CD4-positive, alpha-beta T cell treated with Interleukin-21 for 1 hour (primary cell): ENCODE measurements around the gene PTGER4.

Source experiments
- DNase-seq: peaks from one replicate; pipeline ENCODE4 v3.0.0-alpha.2; 2020

Gene PTGER4

DNA sequence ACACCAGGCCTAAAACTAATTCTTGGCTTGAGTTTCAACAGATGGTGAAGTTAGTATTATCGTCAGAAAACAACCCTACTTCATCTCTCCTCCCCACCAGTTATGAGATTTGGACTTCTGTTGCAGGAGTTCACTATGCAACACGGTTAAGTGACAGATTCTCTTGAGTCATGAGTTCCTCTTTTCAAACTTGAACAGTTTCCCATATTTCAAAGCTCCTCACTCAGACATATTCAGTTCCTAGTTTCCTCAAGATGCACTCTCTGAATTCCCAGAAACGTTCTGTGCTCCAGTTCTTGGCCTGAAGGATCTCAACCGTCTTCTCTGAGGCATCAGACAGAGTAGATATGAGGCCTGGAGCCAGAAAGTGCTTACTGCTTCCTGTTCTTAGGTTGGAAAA, 7.3 kb upstream of the PTGER4 start:
- no peak for DNase-seq

DNA sequence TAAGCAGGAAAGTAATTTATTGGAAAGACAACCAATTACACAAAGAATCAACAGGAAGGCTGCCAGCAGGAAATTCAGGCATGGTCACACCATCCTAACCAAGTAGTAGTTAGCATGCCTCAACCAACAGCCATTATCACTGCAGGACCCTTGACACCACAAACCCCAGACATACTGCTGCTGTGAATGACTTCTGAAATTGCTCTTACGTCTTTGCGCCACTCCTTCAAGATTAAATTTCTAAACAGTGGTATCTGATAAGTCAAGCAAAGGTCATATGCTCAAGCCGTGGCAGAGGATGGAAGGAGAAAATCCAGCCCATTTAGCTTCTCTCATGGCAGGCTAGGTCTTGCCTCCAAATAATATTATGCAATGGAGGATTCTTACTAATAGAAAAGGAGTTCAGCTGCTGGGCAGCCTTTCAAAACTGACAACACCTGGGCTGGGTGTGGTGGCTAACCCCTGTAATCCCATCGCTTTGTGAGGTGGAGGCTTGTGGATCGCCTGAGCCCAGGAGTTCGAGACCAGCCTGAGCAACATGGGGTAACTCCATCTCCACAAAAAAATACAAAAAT, 5.0 kb upstream of the PTGER4 start:
- DNase-seq = no peak

DNA sequence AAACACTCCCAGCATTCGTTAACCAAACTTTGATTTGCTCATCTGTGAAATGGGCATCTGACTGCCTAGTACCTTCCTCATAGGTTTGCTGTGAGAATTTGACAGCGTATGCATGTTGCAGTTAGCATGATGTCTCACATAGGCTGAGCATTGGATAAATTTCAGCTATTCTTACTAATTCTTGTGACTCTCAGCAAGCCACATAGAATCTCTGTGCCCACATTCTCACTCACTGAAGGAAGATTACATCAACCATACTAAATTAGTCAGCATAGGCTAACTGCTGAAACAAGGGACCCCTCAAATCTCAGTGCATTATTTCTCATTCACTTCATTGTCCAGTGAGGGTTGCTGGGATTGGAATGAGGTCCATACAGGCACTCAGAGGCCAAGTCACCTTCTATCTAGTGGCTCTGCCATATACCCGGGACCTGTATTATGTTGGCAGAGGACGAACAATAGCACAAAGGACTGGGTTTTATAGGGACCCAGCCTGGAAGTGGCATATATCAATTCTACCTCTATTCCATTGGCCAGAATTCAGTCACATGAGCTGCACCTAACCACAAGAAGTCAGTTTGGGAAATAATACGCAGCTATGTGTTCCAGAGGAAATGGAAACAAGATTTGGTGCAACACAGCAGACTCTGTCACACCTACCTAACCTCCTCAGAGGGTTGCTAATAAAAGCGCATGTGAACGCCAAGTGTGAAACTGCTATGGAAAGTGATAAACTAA, 4.2 kb upstream of the PTGER4 start:
- DNase-seq = peak; percentile 67

DNA sequence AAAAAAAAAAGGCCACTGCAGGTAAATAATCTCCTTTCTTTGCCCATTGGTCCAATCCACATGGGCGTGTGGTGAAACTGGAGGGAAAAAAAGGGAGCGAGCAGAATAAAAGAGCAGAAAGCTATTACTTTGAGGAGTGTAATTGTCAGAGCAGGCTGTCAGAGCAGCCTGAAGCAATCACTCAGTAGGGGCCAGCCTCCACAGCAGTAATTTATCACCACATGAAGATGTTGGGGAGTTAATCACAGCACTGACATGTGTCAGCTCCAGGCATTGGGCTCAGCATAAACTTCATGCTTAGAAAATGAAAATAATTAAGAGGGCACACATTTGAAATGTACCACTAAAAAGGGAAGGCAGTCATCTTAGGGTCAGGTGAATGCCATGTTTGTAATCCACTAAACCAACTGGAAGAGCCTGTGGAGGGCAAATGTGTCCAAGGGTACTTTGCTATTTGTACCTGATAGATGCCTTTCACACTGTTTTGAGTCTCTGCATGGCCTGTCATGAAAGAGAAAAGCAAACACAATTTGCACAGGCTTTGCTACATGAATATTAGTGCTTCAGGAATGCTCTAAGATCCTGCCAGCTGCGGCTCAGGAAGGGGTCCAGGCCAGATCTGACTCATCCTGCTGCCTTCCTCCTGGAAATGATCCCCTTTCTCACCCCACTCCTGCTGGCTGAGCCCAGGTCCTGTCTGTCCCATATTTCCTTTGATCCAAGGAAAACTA, 2.9 kb upstream of the PTGER4 start:
- DNase-seq = no peak

DNA sequence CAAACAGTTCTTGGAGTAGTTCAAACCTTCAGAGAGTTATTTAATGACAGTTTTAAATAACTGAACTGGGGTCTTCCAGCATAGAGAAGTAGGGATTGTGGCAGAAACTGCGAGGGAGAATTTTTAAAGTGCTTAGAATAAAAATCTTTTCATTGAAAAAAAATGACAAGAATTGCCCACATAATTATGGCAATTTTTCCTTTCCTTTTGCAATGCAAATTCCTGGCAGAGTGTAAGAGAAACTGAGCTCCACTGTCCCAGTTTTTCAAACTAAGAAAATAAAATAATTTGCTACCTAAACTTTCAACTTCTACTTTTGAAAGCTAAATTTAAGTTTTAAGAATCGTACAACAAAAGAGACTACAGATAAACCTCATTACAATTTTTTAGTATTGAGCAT, 2.3 kb upstream of the PTGER4 start:
- DNase-seq = no peak

DNA sequence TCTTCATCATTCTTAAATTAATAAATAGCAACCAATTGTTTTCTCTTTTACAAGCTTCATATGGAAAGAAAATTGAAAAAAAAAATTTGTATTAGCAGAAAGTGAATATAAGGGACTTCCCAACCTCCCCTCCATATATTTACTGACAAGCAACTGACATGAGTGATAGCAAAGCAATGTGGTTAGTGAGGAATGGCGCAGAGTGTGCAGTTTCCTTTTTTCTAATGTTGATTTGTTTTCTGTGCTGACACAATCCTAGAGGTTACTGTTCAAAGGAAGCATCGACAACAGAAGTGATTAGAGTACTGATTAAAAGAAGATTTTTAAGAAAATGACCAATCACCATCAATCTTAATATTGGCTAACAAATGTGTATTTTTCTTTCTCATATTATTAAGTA, 1.7 kb upstream of the PTGER4 start:
- DNase-seq = peak; percentile 61

DNA sequence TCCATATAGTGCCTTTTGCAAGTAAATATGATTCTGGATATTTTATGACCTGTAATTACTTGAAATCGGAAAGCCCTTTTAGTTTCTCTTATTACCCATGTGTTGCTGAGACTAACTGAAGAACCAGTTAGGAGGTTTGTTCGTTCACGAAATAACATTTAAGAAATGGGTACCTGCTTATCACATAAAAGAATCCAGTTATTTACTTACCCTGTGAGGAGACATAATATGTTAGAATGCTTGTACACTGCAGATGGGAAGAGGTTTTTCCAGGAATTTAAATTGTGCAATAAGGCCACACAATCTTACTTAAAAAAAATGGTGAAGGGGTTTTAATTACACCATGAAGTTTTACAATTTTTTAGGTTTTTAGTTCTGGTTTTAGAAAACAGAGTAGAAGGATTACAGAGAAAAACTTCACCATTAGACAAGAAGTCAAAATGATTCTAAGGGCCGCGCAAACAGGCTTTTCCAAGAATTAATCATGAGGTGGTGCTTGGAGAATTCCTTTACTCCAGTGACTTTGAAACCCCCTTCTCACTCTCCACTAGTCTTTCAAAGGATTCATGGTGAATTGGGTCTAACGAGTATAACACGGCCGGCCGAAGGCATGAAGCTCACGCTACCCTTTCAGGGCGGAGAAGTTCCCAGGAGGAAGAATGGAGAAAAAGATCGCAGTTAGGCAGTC, 1.1 kb upstream of the PTGER4 start:
- DNase-seq = no peak

DNA sequence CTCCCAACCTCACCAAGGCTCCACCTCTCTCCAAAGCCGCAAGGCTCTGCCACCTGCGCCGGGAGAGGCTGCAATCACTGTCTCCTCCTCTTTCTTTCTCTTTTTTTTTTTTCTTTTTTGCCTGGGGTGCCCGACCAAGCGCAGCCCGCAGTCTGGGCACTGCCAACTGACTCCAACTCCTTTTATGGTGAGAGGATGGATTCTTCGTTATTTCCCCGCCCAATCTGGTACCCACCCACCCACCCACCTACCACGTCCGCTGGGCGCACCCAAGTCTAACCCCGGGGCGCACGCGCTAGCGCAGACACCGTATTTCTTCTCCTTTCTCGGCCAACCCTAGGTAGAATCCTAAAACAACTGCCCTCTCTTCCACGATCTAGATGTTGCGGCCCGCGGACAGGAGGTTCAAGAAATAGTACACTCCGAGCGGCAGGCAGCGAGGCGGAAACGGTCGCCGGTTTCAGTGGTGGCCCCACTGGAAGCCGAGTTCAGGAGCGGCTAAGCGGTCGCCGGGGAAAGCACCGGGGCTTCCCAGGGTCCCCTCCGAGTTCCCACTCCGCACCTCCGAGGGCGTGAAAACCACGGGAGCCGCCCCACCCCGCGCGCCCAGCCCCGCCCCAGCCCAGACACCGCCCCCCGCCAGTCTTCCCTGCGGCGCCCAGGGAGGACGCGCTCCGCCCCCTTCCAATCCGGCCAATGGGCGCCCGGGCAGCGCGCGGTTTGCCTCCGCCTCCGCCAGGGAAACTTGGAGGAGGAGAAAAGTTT, 385 bp upstream of the PTGER4 start:
- DNase-seq = peak; percentile 93

DNA sequence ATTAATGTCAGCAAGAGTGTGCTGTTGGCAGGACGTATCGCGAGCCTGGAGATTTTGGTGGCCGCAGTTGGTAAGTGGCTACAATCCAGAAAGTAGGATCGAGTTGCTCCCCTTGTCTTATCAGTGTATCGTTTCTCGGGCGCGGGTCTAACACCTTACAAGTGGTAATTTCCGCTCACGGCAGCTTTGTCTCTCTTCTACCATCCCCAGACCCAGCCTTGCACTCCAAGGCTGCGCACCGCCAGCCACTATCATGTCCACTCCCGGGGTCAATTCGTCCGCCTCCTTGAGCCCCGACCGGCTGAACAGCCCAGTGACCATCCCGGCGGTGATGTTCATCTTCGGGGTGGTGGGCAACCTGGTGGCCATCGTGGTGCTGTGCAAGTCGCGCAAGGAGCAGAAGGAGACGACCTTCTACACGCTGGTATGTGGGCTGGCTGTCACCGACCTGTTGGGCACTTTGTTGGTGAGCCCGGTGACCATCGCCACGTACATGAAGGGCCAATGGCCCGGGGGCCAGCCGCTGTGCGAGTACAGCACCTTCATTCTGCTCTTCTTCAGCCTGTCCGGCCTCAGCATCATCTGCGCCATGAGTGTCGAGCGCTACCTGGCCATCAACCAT, 1.1 kb downstream of the PTGER4 start:
- peak; percentile 58 for DNase-seq

DNA sequence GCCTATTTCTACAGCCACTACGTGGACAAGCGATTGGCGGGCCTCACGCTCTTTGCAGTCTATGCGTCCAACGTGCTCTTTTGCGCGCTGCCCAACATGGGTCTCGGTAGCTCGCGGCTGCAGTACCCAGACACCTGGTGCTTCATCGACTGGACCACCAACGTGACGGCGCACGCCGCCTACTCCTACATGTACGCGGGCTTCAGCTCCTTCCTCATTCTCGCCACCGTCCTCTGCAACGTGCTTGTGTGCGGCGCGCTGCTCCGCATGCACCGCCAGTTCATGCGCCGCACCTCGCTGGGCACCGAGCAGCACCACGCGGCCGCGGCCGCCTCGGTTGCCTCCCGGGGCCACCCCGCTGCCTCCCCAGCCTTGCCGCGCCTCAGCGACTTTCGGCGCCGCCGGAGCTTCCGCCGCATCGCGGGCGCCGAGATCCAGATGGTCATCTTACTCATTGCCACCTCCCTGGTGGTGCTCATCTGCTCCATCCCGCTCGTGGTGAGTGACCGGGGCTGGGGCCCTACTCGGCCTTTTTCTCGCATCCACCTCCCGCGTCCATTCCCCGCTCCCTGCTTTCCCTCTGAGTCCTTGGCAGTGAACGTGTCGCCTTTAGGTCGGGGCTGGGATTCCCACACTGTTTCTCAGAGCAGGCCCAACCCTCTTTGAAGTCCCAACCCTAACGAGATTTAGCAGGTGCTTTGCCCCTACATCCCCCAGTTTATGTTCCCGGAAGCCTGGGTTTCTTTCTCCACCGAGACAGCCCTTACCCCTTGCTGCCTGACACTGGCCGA, 1.8 kb downstream of the PTGER4 start:
- peak; percentile 53 for DNase-seq

DNA sequence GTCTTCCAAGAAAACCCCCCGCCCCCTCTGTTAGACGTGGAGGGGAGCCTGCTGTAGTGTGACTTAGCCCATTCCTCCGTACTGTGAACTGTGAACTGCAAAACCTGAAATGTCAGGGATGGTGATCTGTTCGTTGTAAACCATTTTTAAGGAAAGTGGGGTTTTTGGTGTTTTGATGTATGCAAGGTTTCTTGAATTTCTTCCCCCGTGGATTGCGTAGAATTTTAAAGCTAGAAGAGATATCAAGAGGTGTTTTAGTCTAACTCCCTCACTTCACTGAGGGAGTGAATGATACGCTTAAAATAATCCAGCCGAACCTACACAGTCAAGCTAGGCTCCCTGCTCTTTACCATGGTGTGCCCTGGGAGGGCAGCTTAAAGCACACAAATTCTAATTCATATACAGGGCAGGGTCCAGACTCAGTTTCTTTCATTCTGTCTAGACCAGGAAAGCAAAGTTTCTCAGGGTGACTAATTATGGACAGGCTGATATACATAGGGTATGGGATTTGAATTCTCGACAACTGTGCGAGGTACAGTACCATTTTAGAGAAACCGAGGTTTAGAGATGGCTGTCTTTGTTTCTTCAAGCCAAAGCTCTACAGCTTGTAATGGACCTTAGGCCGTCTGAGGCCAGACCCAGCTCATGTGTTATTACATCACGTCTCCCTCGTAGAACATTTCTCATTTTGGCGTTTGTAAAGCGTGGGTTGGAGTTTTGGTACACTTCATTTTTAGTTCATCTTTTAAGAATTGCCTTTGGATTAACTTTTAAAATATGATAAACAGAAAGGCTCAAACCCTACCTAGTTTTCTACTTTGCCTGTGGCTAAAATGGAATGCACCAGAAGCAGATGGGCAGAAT, 2.7 kb downstream of the PTGER4 start:
- DNase-seq = no peak

DNA sequence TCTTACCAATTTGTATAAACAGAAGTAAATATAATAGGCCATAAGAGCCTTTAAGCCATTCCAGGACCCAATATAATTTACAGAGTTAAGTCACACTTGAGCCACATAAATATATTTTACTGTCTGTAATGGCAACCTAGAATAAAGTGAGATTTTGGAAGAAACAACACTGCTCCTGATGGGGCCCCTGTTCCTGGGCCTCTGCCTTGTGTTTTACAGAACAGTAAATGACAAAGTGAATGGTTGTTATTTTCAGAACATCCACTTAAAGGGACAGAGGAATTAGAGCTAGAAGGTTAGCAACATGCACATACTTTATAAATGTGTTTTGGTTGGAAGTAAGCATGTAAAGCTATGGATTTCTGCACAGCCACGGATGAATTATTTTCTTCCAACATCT, 3.6 kb downstream of the PTGER4 start:
- DNase-seq = no peak

DNA sequence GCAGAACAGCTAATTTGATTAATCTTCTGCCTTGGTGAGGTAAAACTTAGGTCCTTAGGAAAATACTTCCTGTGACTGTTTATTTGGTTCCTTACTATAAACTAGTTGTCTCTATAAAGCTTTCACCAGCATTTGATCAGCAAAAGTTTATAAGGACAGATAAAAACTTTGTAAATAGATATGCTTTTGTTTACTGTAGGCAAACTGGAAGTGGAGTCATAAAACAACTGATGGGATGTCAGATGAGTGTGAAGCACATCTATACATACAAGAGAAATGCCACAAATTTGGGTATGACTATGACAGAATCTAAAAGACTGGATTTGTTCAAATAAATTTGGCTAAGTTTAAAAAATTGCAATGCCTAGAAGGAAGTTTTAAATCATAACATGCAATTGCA, 5.5 kb downstream of the PTGER4 start:
- no peak for DNase-seq

DNA sequence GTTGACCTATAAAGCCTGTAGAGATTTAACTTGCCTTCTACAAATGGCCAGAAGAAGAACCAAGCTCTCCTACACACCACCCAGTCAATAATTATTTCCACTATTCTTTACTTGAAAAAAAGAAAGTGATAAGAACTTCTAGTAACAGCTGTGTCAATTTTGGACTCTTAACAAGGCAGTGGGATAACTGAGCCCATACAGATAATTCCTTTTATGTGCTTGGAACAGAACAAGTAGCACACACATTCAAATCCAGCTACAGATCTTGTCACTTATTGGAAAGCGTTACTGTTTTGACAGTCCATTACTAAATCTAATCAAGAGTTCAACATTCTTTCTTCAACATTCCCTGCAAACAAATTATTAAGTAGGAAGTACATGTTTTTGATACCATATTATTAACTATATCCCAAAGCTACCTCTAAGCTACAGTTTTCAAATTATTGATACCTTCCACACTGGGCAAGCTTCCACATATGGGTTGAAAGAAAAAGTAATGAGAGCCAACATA, 6.3 kb downstream of the PTGER4 start:
- no peak for DNase-seq

DNA sequence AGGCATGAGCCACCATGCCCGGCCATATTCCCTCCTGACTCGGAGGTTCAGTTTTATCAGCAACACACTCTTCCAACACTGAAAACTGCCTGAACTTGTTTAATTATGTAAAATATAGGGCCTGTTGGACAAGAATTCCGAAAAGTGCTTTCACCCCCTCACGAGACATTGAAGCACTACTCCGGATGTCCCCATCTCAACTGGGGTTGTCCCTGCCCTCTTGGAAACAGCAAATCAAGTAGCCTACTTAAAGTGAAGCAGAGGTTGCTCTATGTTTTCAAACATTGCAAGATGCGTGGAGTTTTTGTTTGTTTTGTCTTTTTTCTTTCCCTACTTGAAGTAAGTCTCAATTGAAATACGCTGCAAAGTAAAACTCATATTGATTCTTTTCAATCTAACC, 7.6 kb downstream of the PTGER4 start:
- DNase-seq = peak; percentile 61

DNA sequence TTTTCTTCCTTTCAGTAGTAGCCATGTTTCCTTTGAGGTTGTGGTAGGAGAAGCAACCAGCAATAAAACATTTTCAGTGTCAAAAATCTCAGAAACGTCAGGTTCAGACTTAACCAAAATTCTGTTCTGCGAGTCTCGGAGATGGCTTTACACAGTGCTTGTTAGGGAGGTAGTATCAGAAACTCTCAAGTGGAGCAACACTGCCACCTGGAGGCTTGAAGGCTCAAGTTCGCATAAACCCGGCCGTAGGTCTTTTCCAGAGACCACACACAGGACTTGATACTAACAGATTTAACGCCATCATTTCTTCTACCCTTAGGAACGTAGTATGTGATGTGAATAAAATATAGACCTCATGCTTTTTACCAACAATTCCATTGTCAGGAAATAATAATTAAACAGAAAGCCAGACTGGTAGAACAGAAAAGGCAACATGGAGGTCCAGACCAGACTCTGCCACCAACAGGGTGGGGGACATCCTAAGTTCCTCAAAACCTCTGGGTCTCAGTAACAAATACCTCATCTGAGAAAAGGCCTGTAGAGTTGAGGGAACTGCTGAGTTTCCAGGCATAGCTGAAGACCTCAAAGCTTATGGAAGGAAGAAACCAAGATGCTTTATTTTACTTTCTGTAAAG, 8.5 kb downstream of the PTGER4 start:
- DNase-seq = peak; percentile 90

DNA sequence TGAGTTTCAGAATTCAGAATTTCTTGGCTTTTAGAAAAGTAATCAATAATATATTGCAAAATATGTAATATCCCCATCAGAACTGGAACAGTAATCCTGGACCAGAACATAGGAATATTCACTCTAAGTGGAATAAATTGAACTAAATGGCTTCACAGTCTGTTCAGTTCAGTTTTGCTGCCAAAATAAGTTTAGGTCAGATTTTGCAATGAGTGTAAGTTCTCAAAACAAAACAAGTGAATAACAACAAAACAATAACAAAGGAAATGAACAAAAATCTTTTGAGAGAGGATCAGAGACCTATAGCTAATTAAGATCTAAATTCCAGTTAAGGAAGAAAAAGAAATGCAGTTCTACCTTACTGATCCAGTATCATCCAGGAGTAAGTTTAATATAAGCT, 9.3 kb downstream of the PTGER4 start:
- no peak for DNase-seq

DNA sequence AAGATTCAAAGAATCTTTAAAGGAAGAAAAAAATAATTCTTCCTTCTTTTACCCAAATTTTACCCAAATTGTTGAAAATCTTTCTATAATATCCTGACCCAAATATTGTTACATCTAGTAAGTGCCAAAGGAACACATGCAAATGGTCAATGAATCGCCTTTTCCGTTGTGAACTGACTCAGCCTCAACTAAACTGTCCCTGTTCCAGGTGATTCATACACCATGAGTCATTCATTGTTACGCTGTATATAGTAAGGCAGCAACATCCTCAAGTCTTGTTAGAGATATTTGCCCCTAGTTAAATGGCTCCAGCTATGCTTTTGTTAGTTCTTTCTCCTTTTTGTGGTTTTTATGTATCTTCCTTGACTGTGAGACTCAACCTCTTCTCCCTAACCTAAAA, 9.7 kb downstream of the PTGER4 start:
- DNase-seq = peak; percentile 39

DNA sequence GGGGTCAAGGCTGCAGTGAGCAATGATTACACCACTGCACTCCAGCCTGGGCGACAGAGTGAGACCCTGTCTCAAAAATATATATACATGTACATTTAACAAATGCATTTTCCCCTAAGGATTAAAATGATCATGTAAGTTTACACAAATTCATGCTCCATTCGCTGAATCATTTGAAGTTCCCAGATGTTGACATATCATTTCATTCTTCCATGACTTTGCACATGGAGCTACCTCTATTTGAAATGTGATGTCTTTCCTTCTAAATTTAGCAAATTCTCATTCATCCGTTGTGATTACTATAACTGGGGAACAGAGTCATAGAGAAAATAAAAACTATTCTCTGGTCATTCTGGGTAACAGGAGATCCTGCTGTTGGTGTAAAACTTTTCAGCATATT, 10.6 kb downstream of the PTGER4 start:
- DNase-seq = no peak

DNA sequence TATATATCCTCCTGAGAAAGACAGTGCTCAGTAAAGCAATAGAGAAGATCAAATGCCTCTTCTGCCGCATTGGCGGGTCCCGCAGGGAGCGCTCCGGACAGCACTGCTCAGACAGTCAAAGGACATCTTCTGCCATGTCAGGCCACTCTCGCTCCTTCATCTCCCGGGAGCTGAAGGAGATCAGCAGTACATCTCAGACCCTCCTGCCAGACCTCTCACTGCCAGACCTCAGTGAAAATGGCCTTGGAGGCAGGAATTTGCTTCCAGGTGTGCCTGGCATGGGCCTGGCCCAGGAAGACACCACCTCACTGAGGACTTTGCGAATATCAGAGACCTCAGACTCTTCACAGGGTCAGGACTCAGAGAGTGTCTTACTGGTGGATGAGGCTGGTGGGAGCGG, 12.2 kb downstream of the PTGER4 start:
- DNase-seq = no peak
